Measurements from ENCODE around the gene MS4A1. TPM values are rescaled to one million over a fixed set of nuclear protein-coding genes. Genes with fewer than 3 reads are reported as not detected.

The MS4A1 gene
- total and polyA plus RNA-seq, 2 of the 8 experiments (the other 6 are each of a cell fraction or from before 2014, with no cell fraction given) = not detected

DNA sequence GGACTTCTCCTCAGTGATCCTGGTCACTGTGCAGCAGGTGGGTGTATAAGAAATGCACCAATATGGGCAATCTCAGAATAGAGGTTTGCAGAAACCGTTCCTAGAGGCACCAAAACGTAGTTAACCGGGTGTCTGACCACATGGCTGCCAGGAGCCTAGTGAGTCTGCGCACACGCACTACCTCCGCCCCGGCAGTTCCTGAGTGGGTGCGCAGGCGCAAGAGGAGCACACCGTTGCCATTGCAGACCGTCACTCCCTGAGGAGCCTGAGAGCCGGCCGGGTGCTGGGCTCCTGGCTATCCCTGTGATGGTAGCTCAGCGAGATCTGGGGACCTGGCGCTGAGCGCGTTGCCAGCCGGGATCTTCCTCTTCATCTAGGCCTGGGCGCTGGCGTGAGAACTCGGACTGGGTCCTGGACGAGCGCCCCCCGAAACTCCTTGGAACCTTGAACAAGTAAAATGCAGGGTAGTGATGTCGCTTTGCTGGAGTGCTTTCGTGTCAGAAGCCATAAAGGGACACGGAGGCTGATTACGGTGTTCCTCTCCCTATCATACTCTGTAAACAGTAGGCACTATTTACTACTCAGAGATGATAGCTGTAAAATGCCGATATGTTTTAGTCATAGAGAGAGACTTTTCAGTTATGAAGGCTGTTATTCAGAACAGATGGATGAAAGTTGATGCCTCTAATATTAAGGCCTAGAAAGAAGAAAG lies 59.7 kb downstream of the MS4A1 start, which contains the start of gene MS4A13:
TSS of gene MS4A13 (plus strand) at position 249 of the 712 bp plus-strand sequence. CDS start 2,692 bp downstream, outside the sequence.
- Histone ChIP-seq H2BK5ac (ENCODE audit: low read depth, low read length) (no peak within 1 kb of the TSS), H3K4me1 (replicated peaks in 1 of 4; ENCODE audit: control insufficient read depth in 3 of 4, insufficient read depth in 4 of 4, low read length in 3 of 4) (no peaks in the 10 kb centered on the region), H3K4me2 (ENCODE audit: insufficient read depth in 1 of 2, low read depth in 2 of 2, low read length in 2 of 2) (no peak within 1 kb of the TSS), H2BK15ac (ENCODE audit: low read length) (no peak within 1 kb of the TSS), H2BK12ac (ENCODE audit: low read depth, low read length) (no peak within 1 kb of the TSS), H4K5ac (ENCODE audit: insufficient read length, low read depth, low read length) (no peak within 1 kb of the TSS), H3K9me3 (ENCODE audit: insufficient read depth in 2 of 2, low read depth in 1 of 2, low read length in 1 of 2) (peaks cover 0 to under 1% of the 10 kb centered on the region in 2 experiments; a peak in 1 of 4 replicates), H3K27me3 (replicated peaks in 1 of 4; ENCODE audit: control insufficient read depth in 3 of 4, extremely low read depth in 1 of 4, insufficient read depth in 3 of 4, low read length in 3 of 4) (no peaks in the 10 kb centered on the region), H3K9ac (replicated peaks in 1 of 4; ENCODE audit: extremely low read depth in 1 of 4, low read depth in 3 of 4, low read length in 3 of 4) (no peak within 1 kb of the TSS), H3K4me3 (ENCODE audit: extremely low read depth in 1 of 4, insufficient read depth in 2 of 4, low read depth in 3 of 4, low read length in 4 of 4) (no peak within 1 kb of the TSS), H3K23me2 (ENCODE audit: low read depth, low read length) (no peaks in the 10 kb centered on the region), H2AFZ (ENCODE audit: low read length) (no peak within 1 kb of the TSS), H3K14ac (ENCODE audit: insufficient read length) (no peak within 1 kb of the TSS), H4K91ac (replicated peaks; ENCODE audit: insufficient read length, low read length) (no peak within 1 kb of the TSS), H2AK5ac (ENCODE audit: low read depth, low read length) (no peak within 1 kb of the TSS), H3K56ac (replicated peaks; ENCODE audit: insufficient read length, low read depth, low read length) (no peak within 1 kb of the TSS), H3K18ac (ENCODE audit: extremely low read depth, low read length) (no peak within 1 kb of the TSS), H3K36me3 (ENCODE audit: control insufficient read depth in 2 of 4, insufficient read depth in 4 of 4, low read length in 3 of 4) (no peaks in the 10 kb centered on the region), H4K20me1 (replicated peaks in 1 of 2; ENCODE audit: control insufficient read depth in 1 of 2, insufficient read depth in 2 of 2, low read length in 2 of 2) (no peaks in the 10 kb centered on the region), H2BK20ac (ENCODE audit: low read length) (no peak within 1 kb of the TSS), H3K79me2 (ENCODE audit: control insufficient read depth in 1 of 2, insufficient read depth in 2 of 2, low read length in 2 of 2) (no peaks in the 10 kb centered on the region), H4K8ac (ENCODE audit: extremely low read depth, insufficient read depth, low read length) (no peak within 1 kb of the TSS), H3K79me1 (ENCODE audit: low read depth, low read length) (no peaks in the 10 kb centered on the region), H3K27ac (ENCODE audit: low read depth, low read length) (no peak within 1 kb of the TSS), H2BK120ac (replicated peaks; ENCODE audit: low read depth, low read length) (no peak within 1 kb of the TSS), H3K23ac (ENCODE audit: insufficient read length) (no peak within 1 kb of the TSS), H3K4ac (replicated peaks; ENCODE audit: insufficient read length, low read depth, low read length) (no peak within 1 kb of the TSS)
- 98% methylated on average over 29 of the region's 29 CpGs; no CpG with 5 or more reads in 1 of the 2 experiments for whole genome bisulfite sequencing, 2 experiments (ENCODE audit: extremely low coverage in 1 of 2, insufficient coverage in 1 of 2, insufficient read length in 1 of 2, insufficient replicate concordance in 2 of 2, low coverage in 1 of 2, low lambda C conversion rate in 2 of 2, missing lambda C conversion rate in 1 of 2)
- CTCF ChIA-PET (ENCODE audit: partially characterized antibody) = no interaction called here
- DNase-seq (ENCODE audit: low read depth in 1 of 2, low spot score in 2 of 2) = no peak
- TF ChIP-seq KDM4A (IDR thresholded peaks at IDR 0.05; ENCODE audit: low read depth, low read length, severe bottlenecking) = no peak
- no peak for TF ChIP-seq HDAC6 (IDR thresholded peaks at IDR 0.05; ENCODE audit: low read depth, low read length)
- TF ChIP-seq SIX5 (IDR thresholded peaks at IDR 0.05; ENCODE audit: low read depth, low read length) = no peak
- TF ChIP-seq, protein P1, sequence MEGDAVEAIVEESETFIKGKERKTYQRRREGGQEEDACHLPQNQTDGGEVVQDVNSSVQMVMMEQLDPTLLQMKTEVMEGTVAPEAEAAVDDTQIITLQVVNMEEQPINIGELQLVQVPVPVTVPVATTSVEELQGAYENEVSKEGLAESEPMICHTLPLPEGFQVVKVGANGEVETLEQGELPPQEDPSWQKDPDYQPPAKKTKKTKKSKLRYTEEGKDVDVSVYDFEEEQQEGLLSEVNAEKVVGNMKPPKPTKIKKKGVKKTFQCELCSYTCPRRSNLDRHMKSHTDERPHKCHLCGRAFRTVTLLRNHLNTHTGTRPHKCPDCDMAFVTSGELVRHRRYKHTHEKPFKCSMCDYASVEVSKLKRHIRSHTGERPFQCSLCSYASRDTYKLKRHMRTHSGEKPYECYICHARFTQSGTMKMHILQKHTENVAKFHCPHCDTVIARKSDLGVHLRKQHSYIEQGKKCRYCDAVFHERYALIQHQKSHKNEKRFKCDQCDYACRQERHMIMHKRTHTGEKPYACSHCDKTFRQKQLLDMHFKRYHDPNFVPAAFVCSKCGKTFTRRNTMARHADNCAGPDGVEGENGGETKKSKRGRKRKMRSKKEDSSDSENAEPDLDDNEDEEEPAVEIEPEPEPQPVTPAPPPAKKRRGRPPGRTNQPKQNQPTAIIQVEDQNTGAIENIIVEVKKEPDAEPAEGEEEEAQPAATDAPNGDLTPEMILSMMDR (IDR thresholded peaks at IDR 0.05; ENCODE audit: control extremely low read depth in 1 of 3, insufficient read depth in 1 of 3, low read depth in 1 of 3, low read length in 3 of 3) = no peak
- FAIRE-seq = no peak
- POLR2A ChIA-PET (ENCODE audit: partially characterized antibody) = no interaction called here

Measured in H1 (cell line).